WTC11 (cell line): ENCODE results near the gene SPATA2.

Experiments
- ATF6 ChIP-seq: sonication (generic); formaldehyde crosslinking; IDR thresholded peaks from 2 replicates; pipeline ENCODE4 v1.8.1; 2023; ENCODE audit warnings: mild to moderate bottlenecking, missing genetic modification reagents
- CREB1 ChIP-seq: sonication (generic); formaldehyde crosslinking; IDR thresholded peaks from 2 replicates; pipeline ENCODE4 v1.8.0; 2023; ENCODE audit warnings: mild to moderate bottlenecking, missing genetic modification reagents
- CTCF ChIP-seq: fragments of 200-600 bp; IDR thresholded peaks from 2 replicates; pipeline ENCODE4 v1.8.0; 2022; ENCODE audit warnings: antibody characterized with exemption
- EMX1 ChIP-seq: fragments of 250-450 bp; sonication (Bioruptor Pico); IDR thresholded peaks from 2 replicates; pipeline ENCODE4 v1.8.0; 2021; ENCODE audit warnings: mild to moderate bottlenecking
- GTF2I ChIP-seq: fragments of 250-450 bp; sonication (Bioruptor Pico); conservative IDR thresholded peaks from 2 replicates; pipeline ENCODE4 v1.4.0; 2021; ENCODE audit warnings: mild to moderate bottlenecking
- MAX ChIP-seq: sonication (generic); formaldehyde crosslinking; IDR thresholded peaks from 2 replicates; pipeline ENCODE4 v1.8.0; 2022; ENCODE audit warnings: mild to moderate bottlenecking, missing genetic modification reagents
- PRDM15 ChIP-seq: sonication (generic); formaldehyde crosslinking; IDR thresholded peaks from 2 replicates; pipeline ENCODE4 v1.8.0; 2022; ENCODE audit warnings: missing genetic modification reagents
- SP1 ChIP-seq: sonication (generic); formaldehyde crosslinking; conservative IDR thresholded peaks from 2 replicates; pipeline ENCODE4 v1.8.1; 2022; ENCODE audit warnings: missing genetic modification reagents
- USF1 ChIP-seq: sonication (generic); formaldehyde crosslinking; IDR thresholded peaks from 2 replicates; pipeline ENCODE4 v1.8.0; 2022; ENCODE audit warnings: mild to moderate bottlenecking, missing genetic modification reagents
- ZNF317 ChIP-seq: sonication (generic); formaldehyde crosslinking; IDR thresholded peaks from 2 replicates; pipeline ENCODE4 v1.8.1; 2023; ENCODE audit warnings: low read depth, mild to moderate bottlenecking, moderate library complexity, missing genetic modification reagents, borderline replicate concordance

GRCh38 chr20:49886571-49887213 lies 28.6 kb downstream of the SPATA2 start:
- no peak for TF ChIP-seq CTCF
- no peak for TF ChIP-seq ATF6 (CRISPR knock-in tag)
- no peak for TF ChIP-seq SP1
- no peak for TF ChIP-seq CREB1 (CRISPR knock-in tag)
- TF ChIP-seq GTF2I (CRISPR knock-in tag), result no peak
- TF ChIP-seq ZNF317 (CRISPR knock-in tag), result no peak
- TF ChIP-seq EMX1 (CRISPR knock-in tag), result no peak
- TF ChIP-seq PRDM15 (CRISPR knock-in tag), result no peak
- TF ChIP-seq USF1 (CRISPR knock-in tag), result no peak
- no peak for TF ChIP-seq MAX (CRISPR knock-in tag)
